Epithelial cell of esophagus (primary cell): ENCODE measurements around the gene FLNB.
"Not testable (repeated sequence)": the region's sequence is repeated elsewhere in the genome, so short reads cannot be mapped to it uniquely, and the experiment has no call there.

Experiments
- DNase-seq: peaks from one replicate; pipeline ENCODE4 v3.0.0; 2010; ENCODE audit warnings: low read depth
- H3K4me3 ChIP-seq: 2 replicates; pipeline ENCODE4 v1.5.1; 2011; ENCODE audit warnings: mild to moderate bottlenecking, low read length, control low read depth
- TF ChIP-seq, protein P1 (sequence below): IDR thresholded peaks from 2 replicates; pipeline ENCODE4 v1.5.1; 2011; ENCODE audit warnings: low read depth, mild to moderate bottlenecking, low read length, control low read depth, inconsistent platforms; ENCODE audit not compliant: insufficient read depth; ENCODE audit errors: missing control alignments

Gene FLNB

GRCh38 chr3:58200121-58200709 lies 192.0 kb downstream of the FLNB start:
- no peak for DNase-seq
- no peak overlapping the region for H3K4me3 ChIP-seq
- TF ChIP-seq, protein P1, sequence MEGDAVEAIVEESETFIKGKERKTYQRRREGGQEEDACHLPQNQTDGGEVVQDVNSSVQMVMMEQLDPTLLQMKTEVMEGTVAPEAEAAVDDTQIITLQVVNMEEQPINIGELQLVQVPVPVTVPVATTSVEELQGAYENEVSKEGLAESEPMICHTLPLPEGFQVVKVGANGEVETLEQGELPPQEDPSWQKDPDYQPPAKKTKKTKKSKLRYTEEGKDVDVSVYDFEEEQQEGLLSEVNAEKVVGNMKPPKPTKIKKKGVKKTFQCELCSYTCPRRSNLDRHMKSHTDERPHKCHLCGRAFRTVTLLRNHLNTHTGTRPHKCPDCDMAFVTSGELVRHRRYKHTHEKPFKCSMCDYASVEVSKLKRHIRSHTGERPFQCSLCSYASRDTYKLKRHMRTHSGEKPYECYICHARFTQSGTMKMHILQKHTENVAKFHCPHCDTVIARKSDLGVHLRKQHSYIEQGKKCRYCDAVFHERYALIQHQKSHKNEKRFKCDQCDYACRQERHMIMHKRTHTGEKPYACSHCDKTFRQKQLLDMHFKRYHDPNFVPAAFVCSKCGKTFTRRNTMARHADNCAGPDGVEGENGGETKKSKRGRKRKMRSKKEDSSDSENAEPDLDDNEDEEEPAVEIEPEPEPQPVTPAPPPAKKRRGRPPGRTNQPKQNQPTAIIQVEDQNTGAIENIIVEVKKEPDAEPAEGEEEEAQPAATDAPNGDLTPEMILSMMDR, result no peak

DNA sequence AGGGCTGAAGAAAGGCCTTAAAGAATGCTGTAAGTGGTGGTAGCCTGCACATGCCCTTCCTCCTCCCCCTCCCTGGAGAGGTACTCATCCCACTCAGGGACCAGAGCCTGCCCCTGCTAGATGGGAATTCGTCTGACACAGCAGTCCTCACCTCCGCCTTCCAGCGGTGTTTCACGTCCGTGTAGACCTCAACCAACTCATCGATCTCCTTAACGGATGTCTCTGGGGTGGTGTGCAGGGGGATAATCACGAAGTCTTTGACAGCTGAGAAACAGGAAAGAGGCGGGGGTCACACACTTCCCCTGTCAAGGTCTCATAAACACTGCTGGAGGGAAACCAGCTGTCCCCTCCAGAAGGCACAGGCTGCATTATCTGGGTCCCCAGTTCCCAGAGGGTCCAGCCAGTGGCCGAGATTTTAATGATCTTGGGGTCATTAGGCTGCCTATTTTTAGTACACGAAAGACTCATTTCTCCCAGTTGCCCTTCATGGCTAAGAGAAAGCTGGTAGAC lies 192.7 kb downstream of the FLNB start:
- TF ChIP-seq, protein P1, result no peak
- no peak for DNase-seq
- H3K4me3 ChIP-seq, result no peak overlapping the region

GRCh38 chr3:58201451-58201850 lies 193.2 kb downstream of the FLNB start:
- DNase-seq, H3K4me3 ChIP-seq: not testable (repeated sequence)

GRCh38 chr3:58202917-58203360 lies 194.7 kb downstream of the FLNB start:
- no peak overlapping the region for H3K4me3 ChIP-seq
- DNase-seq, result no peak
- TF ChIP-seq, protein P1, result no peak

GRCh38 chr3:58203541-58203940 lies 195.3 kb downstream of the FLNB start:
- no peak for DNase-seq
- TF ChIP-seq, protein P1, result no peak
- no peak overlapping the region for H3K4me3 ChIP-seq

GRCh38 chr3:58204720-58205119 lies 196.5 kb downstream of the FLNB start:
- TF ChIP-seq, protein P1, result no peak

DNA sequence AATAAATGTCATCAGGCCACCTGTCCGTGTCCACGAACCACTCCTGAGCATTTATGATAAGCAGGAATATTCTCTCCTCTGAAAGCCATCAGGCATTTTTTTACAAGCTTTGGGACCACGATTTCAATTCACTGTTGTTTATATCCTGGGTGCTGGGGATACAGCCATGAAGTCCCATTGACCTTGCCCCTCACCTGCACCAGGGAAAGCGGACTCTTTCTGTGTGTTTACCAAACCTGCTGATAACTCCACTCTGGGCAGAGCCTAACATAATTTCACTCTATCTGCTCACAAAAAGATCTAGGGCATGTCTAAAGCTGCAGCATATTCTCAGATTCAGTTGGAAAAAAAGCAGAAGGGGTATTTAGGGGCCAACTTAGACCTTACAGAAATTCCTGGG lies 197.8 kb downstream of the FLNB start:
- TF ChIP-seq, protein P1, result no peak
- DNase-seq, result no peak

More at GRCh38 chr3:58204720-58205119, 196.5 kb downstream of the FLNB start:
- DNase-seq, result no peak
- H3K4me3 ChIP-seq, result no peak overlapping the region

More for the DNA sequence above, 197.8 kb downstream of the FLNB start:
- no peak overlapping the region for H3K4me3 ChIP-seq
